ENCODE results near the gene ATP5PO.
"Not testable (repeated sequence)": the region's sequence is repeated elsewhere in the genome, so short reads cannot be mapped to it uniquely, and the experiment has no call there.

Gene ATP5PO

DNA sequence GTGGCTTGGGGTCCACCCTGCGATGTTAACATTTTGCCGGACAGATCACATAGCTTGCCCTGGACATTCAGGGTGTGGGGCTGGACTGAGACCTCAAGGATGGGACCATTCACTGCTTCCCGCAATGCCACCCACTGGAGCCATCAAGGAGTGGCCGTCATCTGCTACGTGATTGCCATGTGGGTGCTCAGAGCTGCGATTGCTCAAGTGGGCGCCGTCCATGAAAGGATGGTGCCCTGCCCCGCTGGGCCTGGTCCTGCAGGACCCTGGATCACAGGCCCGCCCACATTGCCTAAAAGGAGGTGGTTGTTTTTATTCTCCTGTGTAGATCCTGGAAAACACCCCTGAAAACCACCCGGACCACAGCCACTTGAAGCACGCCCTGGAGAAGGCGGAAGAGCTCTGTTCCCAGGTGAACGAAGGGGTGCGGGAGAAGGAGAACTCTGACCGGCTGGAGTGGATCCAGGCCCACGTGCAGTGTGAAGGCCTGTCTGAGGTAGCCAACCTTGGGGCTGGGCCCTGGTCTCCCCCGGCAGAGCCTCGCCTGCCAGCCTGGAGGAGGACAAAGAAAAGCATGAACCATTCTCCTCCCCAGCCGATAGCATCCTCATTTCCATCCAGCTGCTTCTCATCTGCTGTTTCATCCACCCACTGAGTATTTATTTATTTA, 40.4 kb downstream of the ATP5PO start:
- TF ChIP-seq, protein P1, sequence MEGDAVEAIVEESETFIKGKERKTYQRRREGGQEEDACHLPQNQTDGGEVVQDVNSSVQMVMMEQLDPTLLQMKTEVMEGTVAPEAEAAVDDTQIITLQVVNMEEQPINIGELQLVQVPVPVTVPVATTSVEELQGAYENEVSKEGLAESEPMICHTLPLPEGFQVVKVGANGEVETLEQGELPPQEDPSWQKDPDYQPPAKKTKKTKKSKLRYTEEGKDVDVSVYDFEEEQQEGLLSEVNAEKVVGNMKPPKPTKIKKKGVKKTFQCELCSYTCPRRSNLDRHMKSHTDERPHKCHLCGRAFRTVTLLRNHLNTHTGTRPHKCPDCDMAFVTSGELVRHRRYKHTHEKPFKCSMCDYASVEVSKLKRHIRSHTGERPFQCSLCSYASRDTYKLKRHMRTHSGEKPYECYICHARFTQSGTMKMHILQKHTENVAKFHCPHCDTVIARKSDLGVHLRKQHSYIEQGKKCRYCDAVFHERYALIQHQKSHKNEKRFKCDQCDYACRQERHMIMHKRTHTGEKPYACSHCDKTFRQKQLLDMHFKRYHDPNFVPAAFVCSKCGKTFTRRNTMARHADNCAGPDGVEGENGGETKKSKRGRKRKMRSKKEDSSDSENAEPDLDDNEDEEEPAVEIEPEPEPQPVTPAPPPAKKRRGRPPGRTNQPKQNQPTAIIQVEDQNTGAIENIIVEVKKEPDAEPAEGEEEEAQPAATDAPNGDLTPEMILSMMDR (IDR thresholded peaks at IDR 0.05; ENCODE audit: low read depth, low read length), result no peak
- H3K4me3 ChIP-seq (ENCODE audit: low read depth, low read length), result no peak overlapping the region

DNA sequence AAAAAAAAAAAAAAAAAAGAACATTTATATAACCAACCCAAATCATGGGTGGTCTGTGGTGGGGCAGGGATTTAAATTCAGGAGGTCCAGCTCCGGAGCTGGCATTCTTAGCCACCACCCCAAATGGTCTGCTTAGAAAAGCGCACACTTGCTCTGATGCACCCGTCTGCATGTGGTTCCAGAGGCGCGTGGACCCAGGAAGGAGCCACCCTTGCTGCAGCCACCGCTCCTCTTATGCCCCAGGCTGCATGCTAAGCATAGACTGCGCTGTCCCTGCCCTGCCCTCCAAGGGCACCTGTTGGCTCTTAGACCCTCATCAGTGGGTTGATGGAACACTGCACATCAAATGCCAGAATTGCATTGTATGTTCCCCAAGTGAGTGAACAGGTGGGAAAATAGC, 41.4 kb downstream of the ATP5PO start:
- TF ChIP-seq, protein P1 (IDR thresholded peaks at IDR 0.05; ENCODE audit: low read depth, low read length), result no peak
- H3K4me3 ChIP-seq (ENCODE audit: low read depth, low read length), result no peak overlapping the region

DNA sequence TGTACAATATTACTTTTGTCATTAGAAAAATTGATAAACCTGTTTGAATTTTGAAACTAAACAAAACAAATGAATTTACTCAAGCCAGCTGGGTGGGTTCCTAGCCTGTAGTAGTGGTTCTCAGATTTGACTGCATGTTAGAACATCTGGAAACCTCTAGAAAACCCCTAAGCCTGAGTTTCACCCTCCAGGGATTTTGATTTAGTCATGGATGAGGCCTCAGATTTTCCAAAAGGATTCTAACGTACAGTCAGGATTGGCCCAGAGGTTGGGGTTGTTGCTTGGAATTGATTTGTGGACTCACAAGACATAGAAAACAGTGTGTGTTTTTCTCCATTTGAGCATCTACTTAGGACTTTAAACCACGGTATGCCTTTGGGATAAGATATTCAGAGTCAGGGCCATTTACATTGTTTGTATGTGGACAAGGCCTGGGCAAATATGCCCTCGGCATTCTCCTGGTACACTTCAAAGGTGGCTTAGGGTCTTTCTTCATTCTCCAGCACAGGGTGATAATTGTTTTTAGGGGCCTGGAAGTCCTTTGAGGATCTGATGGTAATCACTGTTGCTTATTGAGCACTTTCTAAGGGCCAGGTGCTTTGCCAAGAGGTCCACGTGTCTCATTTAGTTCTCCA, 42.6 kb downstream of the ATP5PO start:
- no peak overlapping the region for H3K4me3 ChIP-seq (ENCODE audit: low read depth, low read length)
- TF ChIP-seq, protein P1 (IDR thresholded peaks at IDR 0.05; ENCODE audit: low read depth, low read length), result no peak

DNA sequence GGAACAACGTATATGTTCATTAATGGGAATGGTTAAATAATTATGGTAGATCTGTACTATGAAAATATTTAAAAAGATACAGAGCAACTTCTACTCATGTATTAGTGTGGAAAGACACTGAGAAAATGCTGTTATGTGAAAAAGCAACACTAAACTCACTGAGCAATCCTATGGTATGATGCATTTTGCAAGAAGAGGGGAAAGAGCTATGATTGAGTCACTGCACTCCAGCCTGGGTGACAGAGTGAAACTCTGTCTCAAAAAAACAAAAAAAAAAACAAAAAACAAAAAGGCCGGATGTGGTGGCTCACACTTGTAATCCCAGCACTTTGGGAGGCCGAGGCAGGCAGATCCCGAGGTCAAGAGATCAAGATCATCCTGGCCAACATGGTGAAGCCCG, 44.4 kb downstream of the ATP5PO start:
- TF ChIP-seq, protein P1 (IDR thresholded peaks at IDR 0.05; ENCODE audit: low read depth, low read length), result no peak
- no peak overlapping the region for H3K4me3 ChIP-seq (ENCODE audit: low read depth, low read length)

DNA sequence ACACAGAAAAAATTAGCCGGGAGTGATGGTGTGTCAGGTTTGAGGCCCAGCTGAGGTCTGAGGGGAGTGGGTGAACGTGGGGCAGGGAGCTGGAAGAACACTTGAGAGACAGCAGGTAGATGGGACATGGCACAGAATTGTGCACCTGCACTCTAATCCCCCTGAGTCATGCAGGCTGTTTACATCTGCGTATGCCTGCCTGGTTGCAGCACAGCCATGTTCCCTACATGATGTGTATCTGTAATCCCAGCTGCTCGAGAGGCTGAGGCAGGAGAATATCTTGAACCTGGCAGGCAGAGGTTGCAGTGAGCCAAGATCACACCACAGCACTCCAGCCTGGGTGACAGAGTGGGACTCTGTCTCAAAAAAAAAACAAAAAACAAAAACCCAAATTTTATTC, 44.8 kb downstream of the ATP5PO start:
- H3K4me3 ChIP-seq (ENCODE audit: low read depth, low read length), result no peak overlapping the region
- TF ChIP-seq, protein P1 (IDR thresholded peaks at IDR 0.05; ENCODE audit: low read depth, low read length), result no peak

DNA sequence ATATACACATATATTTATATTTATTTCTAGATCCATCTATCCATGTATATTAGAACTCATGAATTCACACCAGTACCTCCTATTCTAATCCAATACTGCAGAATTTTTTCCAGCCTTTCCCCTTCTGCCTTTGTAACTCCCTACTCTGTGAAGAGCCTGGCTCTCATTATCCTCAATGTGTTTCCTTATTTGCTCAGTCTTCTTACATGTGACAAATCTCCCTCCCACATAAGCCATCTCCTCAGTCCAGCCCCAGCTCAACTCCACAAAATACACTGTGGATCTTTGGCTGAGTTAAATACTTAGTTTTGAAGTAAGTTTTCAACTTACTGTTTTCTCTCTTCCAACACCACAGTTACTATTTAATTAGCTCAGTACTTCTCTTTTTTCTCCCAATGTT, 45.7 kb downstream of the ATP5PO start:
- no peak overlapping the region for H3K4me3 ChIP-seq (ENCODE audit: low read depth, low read length)
- TF ChIP-seq, protein P1 (IDR thresholded peaks at IDR 0.05; ENCODE audit: low read depth, low read length), result no peak

DNA sequence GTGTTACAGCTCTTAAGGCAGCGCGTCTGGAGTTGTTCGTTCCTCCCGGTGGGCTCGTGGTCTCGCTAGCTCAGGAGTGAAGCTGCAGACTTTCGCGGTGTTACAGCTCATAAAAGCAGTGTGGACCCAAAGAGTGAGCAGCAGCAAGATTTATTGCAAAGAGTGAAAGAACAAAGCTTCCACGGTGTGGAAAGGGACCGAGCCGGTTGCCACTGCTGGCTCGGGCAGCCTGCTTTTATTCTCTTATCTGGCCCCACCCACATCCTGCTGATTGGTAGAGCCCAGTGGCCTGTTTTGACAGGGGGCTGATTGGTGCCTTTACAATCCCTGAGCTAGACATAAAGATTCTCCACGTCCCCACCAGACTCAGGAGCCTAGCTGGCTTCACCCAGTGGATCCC, 47.7 kb downstream of the ATP5PO start:
- not testable (repeated sequence) for H3K4me3 ChIP-seq (ENCODE audit: low read depth, low read length)

DNA sequence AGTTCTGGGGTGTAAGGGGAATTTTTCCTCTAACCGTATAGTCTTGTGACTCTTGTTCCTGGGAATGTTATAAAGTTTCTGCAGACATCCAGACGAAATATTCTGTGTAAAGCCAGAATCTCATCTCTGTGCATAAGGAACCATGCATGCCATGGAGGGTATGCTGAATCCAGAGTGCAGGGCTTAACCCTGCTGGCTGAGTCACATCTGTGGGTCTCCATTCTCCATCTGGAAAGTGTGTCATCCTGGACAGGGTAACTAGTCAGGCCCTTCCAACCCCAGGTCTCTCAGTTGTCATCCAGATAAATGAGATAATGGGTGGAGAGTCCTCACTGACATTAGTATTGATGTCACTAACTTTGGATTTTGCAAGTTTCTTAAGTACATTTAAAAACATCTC, 48.8 kb downstream of the ATP5PO start:
- TF ChIP-seq, protein P1 (IDR thresholded peaks at IDR 0.05; ENCODE audit: low read depth, low read length), result no peak
- no peak overlapping the region for H3K4me3 ChIP-seq (ENCODE audit: low read depth, low read length)

Data from WI38 (cell line).